OCI-LY7 (cell line): ENCODE measurements around the gene SYNGR3.

Experiments used
- EZH2phosphoT487 ChIP-seq: fragments of 200-600 bp; sonication (generic); IDR thresholded peaks from 2 replicates; pipeline ENCODE4 v1.6.1; 2018; ENCODE audit warnings: low read depth, borderline replicate concordance, mild to moderate bottlenecking, mixed run types, antibody characterized with exemption, low read length, moderate library complexity, mixed read lengths
- TF ChIP-seq, protein P1 (sequence below): fragments of 200-600 bp; sonication (generic); conservative IDR thresholded peaks from 2 replicates; pipeline ENCODE4 v1.5.1; 2014; ENCODE audit warnings: mild to moderate bottlenecking, antibody characterized with exemption, low read length, moderate library complexity, mixed read lengths

- TF ChIP-seq EZH2phosphoT487: no peak
- TF ChIP-seq, protein P1, sequence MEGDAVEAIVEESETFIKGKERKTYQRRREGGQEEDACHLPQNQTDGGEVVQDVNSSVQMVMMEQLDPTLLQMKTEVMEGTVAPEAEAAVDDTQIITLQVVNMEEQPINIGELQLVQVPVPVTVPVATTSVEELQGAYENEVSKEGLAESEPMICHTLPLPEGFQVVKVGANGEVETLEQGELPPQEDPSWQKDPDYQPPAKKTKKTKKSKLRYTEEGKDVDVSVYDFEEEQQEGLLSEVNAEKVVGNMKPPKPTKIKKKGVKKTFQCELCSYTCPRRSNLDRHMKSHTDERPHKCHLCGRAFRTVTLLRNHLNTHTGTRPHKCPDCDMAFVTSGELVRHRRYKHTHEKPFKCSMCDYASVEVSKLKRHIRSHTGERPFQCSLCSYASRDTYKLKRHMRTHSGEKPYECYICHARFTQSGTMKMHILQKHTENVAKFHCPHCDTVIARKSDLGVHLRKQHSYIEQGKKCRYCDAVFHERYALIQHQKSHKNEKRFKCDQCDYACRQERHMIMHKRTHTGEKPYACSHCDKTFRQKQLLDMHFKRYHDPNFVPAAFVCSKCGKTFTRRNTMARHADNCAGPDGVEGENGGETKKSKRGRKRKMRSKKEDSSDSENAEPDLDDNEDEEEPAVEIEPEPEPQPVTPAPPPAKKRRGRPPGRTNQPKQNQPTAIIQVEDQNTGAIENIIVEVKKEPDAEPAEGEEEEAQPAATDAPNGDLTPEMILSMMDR: no peak
Measured at GRCh38 chr16:1977875-1978268, 11.9 kb upstream of the SYNGR3 start.
